ENCODE measurements around the gene CNTN4.

The CNTN4 gene

DNA sequence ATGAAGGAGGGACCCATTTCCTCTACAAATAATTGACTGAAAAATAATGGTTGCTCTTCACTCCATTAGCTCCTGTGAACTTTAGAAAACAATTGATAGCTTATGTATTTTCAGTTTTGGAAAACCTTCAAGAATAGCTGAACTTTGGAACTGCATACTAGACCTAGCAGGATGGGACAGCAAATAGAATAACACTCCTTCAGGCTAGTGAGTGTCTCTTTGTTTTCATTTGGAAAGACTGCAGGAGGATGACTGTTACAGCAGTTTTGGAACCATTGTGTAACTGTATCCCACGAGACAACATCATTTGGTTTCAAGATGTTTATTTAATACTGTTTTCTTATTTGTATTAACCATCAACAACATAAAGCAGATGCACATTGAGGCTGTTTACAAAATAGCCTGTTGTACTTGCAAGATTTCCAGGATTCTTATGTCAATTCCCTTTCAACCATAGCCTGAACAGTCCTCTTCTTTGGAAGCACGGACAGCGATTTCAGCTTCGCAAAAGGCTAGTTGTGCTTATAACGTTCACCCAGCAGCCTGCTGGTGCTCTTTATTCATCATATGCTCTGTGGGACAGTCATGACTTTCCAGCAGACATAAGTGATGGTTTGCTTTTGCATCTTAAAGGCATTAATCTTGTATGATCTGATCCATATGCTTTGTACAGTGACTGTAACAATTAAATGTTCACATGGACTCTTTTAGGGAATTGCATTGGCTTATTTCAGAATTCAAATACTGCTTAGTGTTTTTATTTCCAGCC, 676.0 kb downstream of the CNTN4 start:
- no peak for DNase-seq (ENCODE audit: low read depth in 2 of 2)
- no peak for TF ChIP-seq CTCF (IDR thresholded peaks at IDR 0.05; ENCODE audit: low read depth, low read length)
- H3K4me3 ChIP-seq (replicated peaks in 1 of 2; ENCODE audit: low read depth in 2 of 2, low read length in 2 of 2), result no peak overlapping the region

- TF ChIP-seq CTCF (IDR thresholded peaks at IDR 0.05; ENCODE audit: low read depth, low read length), result no peak
- H3K4me3 ChIP-seq (replicated peaks in 1 of 2; ENCODE audit: low read depth in 2 of 2, low read length in 2 of 2), result no peak overlapping the region
- DNase-seq (ENCODE audit: low read depth in 2 of 2), result no peak
These were observed 684.6 kb downstream of the CNTN4 start for GRCh38 chr3:2783261-2783660.

- TF ChIP-seq CTCF (IDR thresholded peaks at IDR 0.05; ENCODE audit: low read depth, low read length), result no peak
- DNase-seq (ENCODE audit: low read depth in 2 of 2), result no peak
- no peak overlapping the region for H3K4me3 ChIP-seq (replicated peaks in 1 of 2; ENCODE audit: low read depth in 2 of 2, low read length in 2 of 2)
These were observed 686.0 kb downstream of the CNTN4 start for GRCh38 chr3:2784627-2785026.

DNA sequence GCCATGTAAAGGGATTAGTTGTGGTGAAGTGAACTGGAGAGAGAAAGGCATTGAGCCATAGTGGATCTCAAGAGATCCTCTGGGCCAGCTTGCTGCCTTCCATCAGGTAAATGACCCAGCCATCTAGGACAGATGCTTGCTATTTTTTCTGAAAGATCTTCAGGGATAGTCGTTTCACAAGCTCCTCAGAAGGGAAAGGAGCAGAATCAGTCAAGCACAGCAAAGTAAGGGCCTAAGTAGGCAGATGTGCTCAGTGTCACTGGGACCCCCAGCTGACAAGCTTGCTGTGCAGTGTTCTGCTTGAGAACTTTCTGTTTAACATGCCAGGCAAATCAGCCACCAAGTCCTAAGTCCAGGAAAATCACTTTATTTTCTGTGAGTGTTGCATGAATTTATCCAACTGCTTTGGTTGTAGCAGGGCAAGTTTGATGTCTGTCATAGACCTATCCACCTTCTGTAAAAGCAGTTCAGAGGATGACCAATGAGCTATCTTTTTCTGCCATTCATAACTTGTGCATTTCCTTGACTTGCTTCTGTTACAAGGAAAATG, 691.7 kb downstream of the CNTN4 start:
- H3K4me3 ChIP-seq (replicated peaks in 1 of 2; ENCODE audit: low read depth in 2 of 2, low read length in 2 of 2), result no peak overlapping the region
- no peak for TF ChIP-seq CTCF (IDR thresholded peaks at IDR 0.05; ENCODE audit: low read depth, low read length)
- DNase-seq (ENCODE audit: low read depth in 2 of 2), result no peak

- no peak for TF ChIP-seq CTCF (IDR thresholded peaks at IDR 0.05; ENCODE audit: low read depth, low read length)
- no peak for DNase-seq (ENCODE audit: low read depth in 2 of 2)
- no peak overlapping the region for H3K4me3 ChIP-seq (replicated peaks in 1 of 2; ENCODE audit: low read depth in 2 of 2, low read length in 2 of 2)
These were observed 693.8 kb downstream of the CNTN4 start for GRCh38 chr3:2792432-2792831.

GRCh38 chr3:2793987-2794386, 695.3 kb downstream of the CNTN4 start:
- TF ChIP-seq CTCF (IDR thresholded peaks at IDR 0.05; ENCODE audit: low read depth, low read length), result no peak
- DNase-seq (ENCODE audit: low read depth in 2 of 2), result no peak
- no peak overlapping the region for H3K4me3 ChIP-seq (replicated peaks in 1 of 2; ENCODE audit: low read depth in 2 of 2, low read length in 2 of 2)

Data from cardiac fibroblast (primary cell).